ENCODE measurements around the gene PECR.

The PECR gene

GRCh38 chr2:216064014-216064630 lies 17.5 kb downstream of the PECR start:
- H3K36me3 ChIP-seq (ENCODE audit: control insufficient read depth in 2 of 2, insufficient read depth in 1 of 2, low read length in 2 of 2): peaks cover 38 to 43% of the 10 kb centered on the region in 2 experiments
- POLR2A ChIA-PET: no interaction called here
- TF ChIP-seq ZNF292 (tag by site-specific recombination; IDR thresholded peaks at IDR 0.05; ENCODE audit: borderline replicate concordance, low read depth): no peak
- TF ChIP-seq ZNF518A (tag by site-specific recombination; conservative IDR thresholded peaks at IDR 0.05; ENCODE audit: low read depth): no peak
- peak; percentile 45 for TF ChIP-seq ZNF654 (tag by site-specific recombination; IDR thresholded peaks at IDR 0.05; ENCODE audit: low read depth)
- TF ChIP-seq ZNF211 (tag by site-specific recombination; IDR thresholded peaks at IDR 0.05; ENCODE audit: low read depth): no peak
- no peak for TF ChIP-seq ZNF530 (tag by site-specific recombination; IDR thresholded peaks at IDR 0.05; ENCODE audit: low read depth)
- no peak for TF ChIP-seq ZNF324 (tag by site-specific recombination; IDR thresholded peaks at IDR 0.05)
- no peak overlapping the region for H3K4me3 ChIP-seq (ENCODE audit: low read depth, low read length)
- H3K9me3 ChIP-seq (ENCODE audit: control insufficient read depth, insufficient read depth, low read depth, low read length): no peaks in the 10 kb centered on the region
- no peak overlapping the region for H3K27ac ChIP-seq (ENCODE audit: extremely low read depth, low read depth, low read length)
- H3K4me1 ChIP-seq (ENCODE audit: control insufficient read depth, insufficient read depth, low read length): no peaks in the 10 kb centered on the region
- CTCF ChIA-PET: interaction anchor here (0.6 to 0.7 kb wide), 2 partner anchors 56 to 124 kb away, joined by 3 read pairs; no protein-coding TSS in a partner anchor

DNA sequence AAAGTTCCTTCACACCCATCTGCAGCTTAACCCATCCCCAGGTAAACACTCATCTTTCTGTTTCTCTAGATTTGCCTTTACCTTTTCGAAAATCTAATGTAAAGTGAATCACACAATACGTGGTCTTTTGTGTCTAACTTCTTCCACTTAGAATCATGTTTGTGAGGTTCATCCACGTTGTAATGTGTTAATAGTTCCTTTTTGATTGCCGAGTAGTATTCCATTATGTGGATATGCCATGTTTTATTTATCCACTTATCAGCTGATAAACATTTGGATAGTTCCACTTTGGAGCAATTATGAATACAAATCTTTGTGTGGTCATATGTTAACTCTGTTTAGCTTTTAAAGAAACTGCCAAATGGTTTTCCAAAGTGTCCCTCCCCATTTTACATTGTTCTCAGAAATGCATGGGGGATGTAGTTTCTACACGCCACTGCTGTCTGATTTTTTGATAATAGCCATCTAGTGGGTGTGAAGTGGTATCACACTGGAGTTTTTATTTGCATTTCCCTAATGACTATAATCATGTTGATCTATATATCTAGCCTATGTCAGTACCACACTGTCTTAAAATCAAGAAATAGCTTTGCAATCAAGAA lies 22.3 kb downstream of the PECR start:
- CTCF ChIA-PET: interaction anchor here (0.6 to 1.3 kb wide), 4 partner anchors 15 to 531 kb away, joined by 3 to 4 read pairs (median 4); no protein-coding TSS in a partner anchor
- H3K27ac ChIP-seq (ENCODE audit: extremely low read depth, low read depth, low read length): no peak overlapping the region
- TF ChIP-seq ZNF146 (tag by site-specific recombination; IDR thresholded peaks at IDR 0.05) (peak; percentile 81), ZNF202 (tag by site-specific recombination; IDR thresholded peaks at IDR 0.05; ENCODE audit: borderline replicate concordance) (no peak)
- TF ChIP-seq, protein P1, sequence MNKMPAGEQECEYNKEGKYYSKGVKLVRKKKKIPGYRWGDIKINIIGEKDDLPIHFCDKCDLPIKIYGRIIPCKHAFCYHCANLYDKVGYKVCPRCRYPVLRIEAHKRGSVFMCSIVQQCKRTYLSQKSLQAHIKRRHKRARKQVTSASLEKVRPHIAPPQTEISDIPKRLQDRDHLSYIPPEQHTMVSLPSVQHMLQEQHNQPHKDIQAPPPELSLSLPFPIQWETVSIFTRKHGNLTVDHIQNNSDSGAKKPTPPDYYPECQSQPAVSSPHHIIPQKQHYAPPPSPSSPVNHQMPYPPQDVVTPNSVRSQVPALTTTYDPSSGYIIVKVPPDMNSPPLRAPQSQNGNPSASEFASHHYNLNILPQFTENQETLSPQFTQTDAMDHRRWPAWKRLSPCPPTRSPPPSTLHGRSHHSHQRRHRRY (tag by site-specific recombination; IDR thresholded peaks at IDR 0.05): no peak
- H3K4me1 ChIP-seq (ENCODE audit: control insufficient read depth, insufficient read depth, low read length): no peaks in the 10 kb centered on the region
- POLR2A ChIA-PET: interaction anchor here (0.8 kb wide), 1 partner anchor 55 kb away, joined by 3 read pairs; no protein-coding TSS in a partner anchor
- peaks cover 22 to 41% of the 10 kb centered on the region in 2 experiments for H3K36me3 ChIP-seq (ENCODE audit: control insufficient read depth in 2 of 2, insufficient read depth in 1 of 2, low read length in 2 of 2)
- H3K9me3 ChIP-seq (ENCODE audit: control insufficient read depth, insufficient read depth, low read depth, low read length): no peaks in the 10 kb centered on the region
- H3K4me3 ChIP-seq (ENCODE audit: low read depth, low read length): no peak overlapping the region

GRCh38 chr2:216057688-216058193 lies 23.9 kb downstream of the PECR start:
- ChIA-PET CTCF (no interaction called here), POLR2A (no interaction called here)
- Histone ChIP-seq H3K4me3 (ENCODE audit: low read depth, low read length) (no peak overlapping the region), H3K4me1 (ENCODE audit: control insufficient read depth, insufficient read depth, low read length) (no peaks in the 10 kb centered on the region), H3K27ac (ENCODE audit: extremely low read depth, low read depth, low read length) (no peak overlapping the region), H3K9me3 (ENCODE audit: control insufficient read depth, insufficient read depth, low read depth, low read length) (no peaks in the 10 kb centered on the region), H3K36me3 (ENCODE audit: control insufficient read depth in 2 of 2, insufficient read depth in 1 of 2, low read length in 2 of 2) (peaks cover 17 to 35% of the 10 kb centered on the region in 2 experiments)
- no peak for TF ChIP-seq ZNF146 (tag by site-specific recombination; IDR thresholded peaks at IDR 0.05)
- TF ChIP-seq FEZF1 (tag by site-specific recombination; IDR thresholded peaks at IDR 0.05): no peak
- TF ChIP-seq, protein P2, sequence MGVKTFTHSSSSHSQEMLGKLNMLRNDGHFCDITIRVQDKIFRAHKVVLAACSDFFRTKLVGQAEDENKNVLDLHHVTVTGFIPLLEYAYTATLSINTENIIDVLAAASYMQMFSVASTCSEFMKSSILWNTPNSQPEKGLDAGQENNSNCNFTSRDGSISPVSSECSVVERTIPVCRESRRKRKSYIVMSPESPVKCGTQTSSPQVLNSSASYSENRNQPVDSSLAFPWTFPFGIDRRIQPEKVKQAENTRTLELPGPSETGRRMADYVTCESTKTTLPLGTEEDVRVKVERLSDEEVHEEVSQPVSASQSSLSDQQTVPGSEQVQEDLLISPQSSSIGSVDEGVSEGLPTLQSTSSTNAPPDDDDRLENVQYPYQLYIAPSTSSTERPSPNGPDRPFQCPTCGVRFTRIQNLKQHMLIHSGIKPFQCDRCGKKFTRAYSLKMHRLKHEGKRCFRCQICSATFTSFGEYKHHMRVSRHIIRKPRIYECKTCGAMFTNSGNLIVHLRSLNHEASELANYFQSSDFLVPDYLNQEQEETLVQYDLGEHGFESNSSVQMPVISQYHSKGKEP (tag by site-specific recombination; IDR thresholded peaks at IDR 0.05): no peak
- TF ChIP-seq ZNF157 (tag by site-specific recombination; IDR thresholded peaks at IDR 0.05): no peak
- no peak for TF ChIP-seq ZBTB8A (tag by site-specific recombination; IDR thresholded peaks at IDR 0.05)
- TF ChIP-seq ZNF169 (tag by site-specific recombination; IDR thresholded peaks at IDR 0.05): no peak
